MCF 10A (cell line): ENCODE measurements around the gene SPAG7. TPM values are rescaled to one million over a fixed set of nuclear protein-coding genes. Genes with fewer than 3 reads are reported as not detected.
A peak's percentile ranks its signal among the peaks of the same experiment; 100 is the strongest.

Experiments
- BruUV-seq: library from RNA; stranded (reverse); fragments of 400-500 nt; replicated peaks from 2 replicates; lab custom pipeline; 2021; lab: Mats Ljungman, UMichigan
- CTCF ChIA-PET: fragments of 300-600 bp; sonication (Branson Sonifier 250); formaldehyde crosslinking; extraction: SDS; loops from one replicate; lab custom pipeline; 2021; ENCODE audit warnings: antibody characterized with exemption, inconsistent platforms; lab: Yijun Ruan, JAX
- POLR2A ChIA-PET: fragments of 300-600, 350-650 bp; sonication (Branson Sonifier 250); formaldehyde crosslinking; extraction: SDS; loops from one replicate; lab custom pipeline; 2020; ENCODE audit warnings: antibody characterized with exemption, inconsistent platforms; lab: Yijun Ruan, JAX
- DNase-seq: peaks from one replicate; pipeline ENCODE4 v3.0.0-alpha.2; 2018; ENCODE audit not compliant: unreplicated experiment
- H3K27ac Mint-ChIP-seq: one replicate; pipeline ENCODE4 v1.8.0; 2022; ENCODE audit warnings: mild to moderate bottlenecking, low read depth, mixed read lengths; ENCODE audit not compliant: unreplicated experiment
- H3K27me3 Mint-ChIP-seq: one replicate; pipeline ENCODE4 v1.8.0; 2022; ENCODE audit warnings: mixed read lengths; ENCODE audit not compliant: insufficient read depth, unreplicated experiment
- H3K36me3 Mint-ChIP-seq: one replicate; pipeline ENCODE4 v1.8.0; 2022; ENCODE audit warnings: mild to moderate bottlenecking, moderate library complexity, mixed read lengths; ENCODE audit not compliant: insufficient read depth, unreplicated experiment
- H3K4me1 Mint-ChIP-seq: one replicate; pipeline ENCODE4 v1.8.0; 2022; ENCODE audit warnings: mixed read lengths; ENCODE audit not compliant: insufficient read depth, unreplicated experiment
- H3K4me3 Mint-ChIP-seq: one replicate; pipeline ENCODE4 v1.8.0; 2022; ENCODE audit warnings: mild to moderate bottlenecking, moderate library complexity, mixed read lengths; ENCODE audit not compliant: unreplicated experiment
- H3K9me3 Mint-ChIP-seq: one replicate; pipeline ENCODE4 v1.8.0; 2022; ENCODE audit warnings: mixed read lengths; ENCODE audit not compliant: unreplicated experiment
- CTCF ChIP-seq: fragments of 200-600 bp; IDR thresholded peaks from one replicate; pipeline ENCODE4 v1.8.0; 2022; ENCODE audit warnings: antibody characterized with exemption, mild to moderate bottlenecking; ENCODE audit not compliant: unreplicated experiment
- intact Hi-C: fragments of 100-400 bp; cut with micrococcal nuclease; formaldehyde crosslinking; loops from 2 replicates; pipeline ENCODE4 v1.14.1; 2022
- total RNA-seq: library from RNA; stranded (reverse); gene quantifications from 2 replicates; pipeline ENCODE4 v1.2.3, GENCODE V29; 2022

The SPAG7 gene
- total RNA-seq, 1 experiment from 2014 or later = 112 TPM

DNA sequence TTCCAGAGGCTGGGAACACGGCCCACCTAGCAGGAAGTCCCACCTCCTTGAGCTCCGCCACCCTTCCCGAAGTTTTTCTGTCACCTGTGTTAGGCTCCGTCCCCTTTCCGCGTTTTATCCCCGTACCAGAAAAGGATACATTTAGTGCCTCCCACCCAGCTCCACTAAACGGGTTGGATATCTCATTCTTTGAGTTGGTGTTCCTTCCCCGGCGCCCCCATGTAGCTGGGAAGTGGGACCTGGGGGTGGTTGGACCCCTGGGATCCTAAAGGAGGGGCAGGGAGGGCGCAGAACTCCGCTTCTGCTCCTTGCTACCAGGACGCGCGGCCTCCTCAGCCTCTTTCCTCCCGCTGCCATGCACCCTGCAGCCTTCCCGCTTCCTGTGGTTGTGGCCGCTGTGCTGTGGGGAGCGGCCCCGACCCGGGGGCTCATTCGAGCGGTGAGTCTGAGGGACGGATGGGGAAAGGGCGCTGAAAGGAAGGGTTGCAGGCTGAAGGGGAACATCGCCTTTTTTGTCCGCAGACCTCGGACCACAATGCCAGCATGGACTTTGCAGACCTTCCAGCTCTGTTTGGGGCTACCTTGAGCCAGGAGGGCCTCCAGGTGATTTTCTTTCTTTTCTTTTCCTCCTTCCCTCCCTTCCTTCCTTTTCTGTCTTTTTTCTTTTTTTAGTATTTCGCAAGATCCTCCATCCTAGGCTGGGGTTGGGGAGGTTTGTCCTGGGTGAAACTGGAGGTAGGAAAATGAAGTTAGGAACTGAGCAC is 26.9 kb downstream of the SPAG7 start:
- TF ChIP-seq CTCF = no peak
- CTCF ChIA-PET = interaction anchor here (0.5 to 3.0 kb wide), 9 partner anchors 8 to 229 kb away, joined by 3 to 24 read pairs (median 3); partner anchors contain the start of gene PFN1
- no peaks in the 10 kb centered on the region for H3K27me3 Mint-ChIP-seq
- H3K9me3 Mint-ChIP-seq = no peaks in the 10 kb centered on the region
- H3K4me1 Mint-ChIP-seq = peaks cover 51% of the 10 kb centered on the region
- H3K36me3 Mint-ChIP-seq = peaks cover 64% of the 10 kb centered on the region
- POLR2A ChIA-PET = interaction anchor here (0.6 to 21.5 kb wide), 26 partner anchors 9 to 1365 kb away, joined by 3 to 639 read pairs (median 6); partner anchors contain the start of genes ARRB2, CAMTA2, CHRNE and CYB5D2
- no peak for DNase-seq
- H3K4me3 Mint-ChIP-seq = peak overlapping the region; percentile 91
- TSS peak; percentile 72 for BruUV-seq
- peak overlapping the region; percentile 98 for H3K27ac Mint-ChIP-seq
- intact Hi-C loops = loop anchor here (1.0 to 2.0 kb wide), 2 partner anchors 20 to 31 kb away; no protein-coding TSS in a partner anchor

DNA sequence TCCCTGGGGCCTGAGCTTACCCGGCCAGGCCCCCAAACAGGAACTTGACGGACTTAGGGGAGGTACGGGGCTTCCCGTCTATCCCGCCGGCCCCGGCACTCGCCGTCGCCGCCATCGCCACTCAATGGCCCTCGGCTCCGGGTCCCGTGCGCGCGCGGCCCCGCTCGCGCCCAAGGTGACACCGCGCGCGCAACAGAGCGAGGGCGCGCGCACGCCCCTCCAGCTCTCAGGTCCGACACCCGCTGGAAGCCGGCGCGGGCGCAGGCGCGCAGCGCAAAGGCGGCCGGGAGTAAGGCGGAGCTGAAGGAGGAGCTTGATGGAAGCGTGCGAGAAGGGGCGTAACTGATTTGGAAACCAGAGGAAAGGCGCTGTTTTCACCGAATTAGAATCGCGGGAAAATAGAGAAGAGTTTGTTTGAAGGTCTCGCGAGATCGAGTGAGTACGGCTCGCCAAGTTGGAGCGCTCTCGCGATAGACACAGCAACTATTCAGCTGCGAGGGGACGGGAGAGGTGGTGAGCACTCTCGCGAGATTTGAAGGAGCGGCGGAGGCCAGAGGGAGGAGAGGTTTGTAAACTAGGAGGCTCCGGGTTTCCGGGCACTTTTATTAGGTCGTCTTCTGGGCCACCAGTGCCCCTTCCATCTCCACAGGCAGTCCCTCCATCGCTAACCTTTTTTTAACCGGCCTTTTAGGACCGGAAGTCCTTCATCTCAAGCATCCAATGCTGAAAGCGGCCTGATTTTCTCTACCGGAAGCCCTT is 27.6 kb downstream of the SPAG7 start, which contains the start of the genes RNF167 and SLC25A11:
Gene RNF167 (plus strand): TSS at position 473 of the 759 bp plus-strand sequence. CDS start 642 bp downstream, outside the sequence.
Gene SLC25A11 (minus strand): TSS at position 251 of the 759 bp plus-strand sequence. CDS start 136 bp downstream, at position 115.
- H3K27ac Mint-ChIP-seq = peak within 1 kb of the TSS; percentile 98
- TF ChIP-seq CTCF = no peak
- peaks cover 43% of the 10 kb centered on the region for H3K4me1 Mint-ChIP-seq
- H3K36me3 Mint-ChIP-seq = peaks cover 56% of the 10 kb centered on the region
- intact Hi-C loops = loop anchor here (1.0 to 2.0 kb wide), 2 partner anchors 19 to 31 kb away; no protein-coding TSS in a partner anchor
- H3K9me3 Mint-ChIP-seq = no peaks in the 10 kb centered on the region
- no peaks in the 10 kb centered on the region for H3K27me3 Mint-ChIP-seq
- no TSS peak for BruUV-seq
- ChIA-PET CTCF (interaction anchor here (0.5 to 3.0 kb wide), 12 partner anchors 9 to 537 kb away, joined by 3 to 24 read pairs (median 3); partner anchors contain the start of gene PFN1), POLR2A (interaction anchor here (0.6 to 21.5 kb wide), 29 partner anchors 10 to 1366 kb away, joined by 3 to 639 read pairs (median 6); partner anchors contain the start of genes ARRB2, CAMTA2, CHRNE and CYB5D2)
- DNase-seq = peak; percentile 99
- peak within 1 kb of the TSS; percentile 91 for H3K4me3 Mint-ChIP-seq

GRCh38 chr17:4939546-4939795 is 28.1 kb downstream of the SPAG7 start:
- Mint-ChIP-seq H3K4me1 (peaks cover 41% of the 10 kb centered on the region), H3K27me3 (no peaks in the 10 kb centered on the region), H3K4me3 (peak overlapping the region; percentile 91), H3K9me3 (no peaks in the 10 kb centered on the region), H3K36me3 (peaks cover 51% of the 10 kb centered on the region), H3K27ac (peak overlapping the region; percentile 98)
- no TSS peak for BruUV-seq
- ChIA-PET POLR2A (interaction anchor here (0.7 to 21.5 kb wide), 23 partner anchors 10 to 480 kb away, joined by 3 to 639 read pairs (median 8); partner anchors contain the start of genes ARRB2, CAMTA2, CHRNE and ENO3), CTCF (interaction anchor here (0.7 to 3.0 kb wide), 8 partner anchors 9 to 536 kb away, joined by 3 to 24 read pairs (median 4); partner anchors contain the start of gene PFN1)
- intact Hi-C loops = no loop called here
- no peak for DNase-seq
- no peak for TF ChIP-seq CTCF
